ENCODE data around the gene FCHSD2. TPM values are rescaled to one million over a fixed set of nuclear protein-coding genes. Genes with fewer than 3 reads are reported as not detected.

The FCHSD2 gene
- total and polyA plus RNA-seq, 2 experiments from 2014 or later, result 9.1 to 19.8 TPM

- no peak overlapping the region for H3K4me2 ChIP-seq (ENCODE audit: unreplicated experiment)
- H3K9me3 ChIP-seq (ENCODE audit: low read depth), result no peaks in the 10 kb centered on the region
- H3F3A ChIP-seq (ENCODE audit: insufficient read depth), result no peaks in the 10 kb centered on the region
- no peak overlapping the region for H3K27ac ChIP-seq
- H3K27me3 ChIP-seq (replicated peaks; ENCODE audit: insufficient read depth), result no peaks in the 10 kb centered on the region
- TF ChIP-seq EZH2phosphoT487 (IDR thresholded peaks at IDR 0.05; ENCODE audit: insufficient read depth, low read depth) (no peak), EZH2 (IDR thresholded peaks at IDR 0.05; ENCODE audit: insufficient read depth, poor library complexity, severe bottlenecking) (no peak)
- H2AFZ ChIP-seq, result no peak overlapping the region
- H3K36me3 ChIP-seq (ENCODE audit: low read depth), result no peaks in the 10 kb centered on the region
- no peaks in the 10 kb centered on the region for H3K9me2 ChIP-seq (ENCODE audit: insufficient read depth)
- no peak for DNase-seq
- in situ Hi-C loops (cut with MboI), result no loop called here
- H3K9ac ChIP-seq, result no peak overlapping the region
- H3K79me2 ChIP-seq (ENCODE audit: insufficient read depth), result peaks cover 55% of the 10 kb centered on the region
- H3K4me3 ChIP-seq, result no peak overlapping the region
- H4K20me1 ChIP-seq (ENCODE audit: insufficient read depth), result peaks cover 16% of the 10 kb centered on the region
- WGBS, 2 experiments (ENCODE audit: low coverage in 1 of 2, low lambda C conversion rate in 2 of 2, missing lambda C conversion rate in 2 of 2), result 96 to 97% methylated on average over 1 of the region's 1 CpG
- H3K4me1 ChIP-seq (ENCODE audit: insufficient read depth), result no peaks in the 10 kb centered on the region
These were observed 82.2 kb downstream of the FCHSD2 start for GRCh38 chr11:73059915-73060314.

GRCh38 chr11:73058989-73059674 lies 83.0 kb downstream of the FCHSD2 start:
- H3K27ac ChIP-seq, result no peak overlapping the region
- H3K27me3 ChIP-seq (replicated peaks; ENCODE audit: insufficient read depth), result no peaks in the 10 kb centered on the region
- no peak overlapping the region for H3K4me3 ChIP-seq
- H3F3A ChIP-seq (ENCODE audit: insufficient read depth), result no peaks in the 10 kb centered on the region
- H3K79me2 ChIP-seq (ENCODE audit: insufficient read depth), result peaks cover 51% of the 10 kb centered on the region
- no peaks in the 10 kb centered on the region for H3K9me2 ChIP-seq (ENCODE audit: insufficient read depth)
- H4K20me1 ChIP-seq (ENCODE audit: insufficient read depth), result peaks cover 10% of the 10 kb centered on the region; the same call in 1 of the 2 replicates
- no peaks in the 10 kb centered on the region for H3K4me1 ChIP-seq (ENCODE audit: insufficient read depth)
- in situ Hi-C loops (cut with MboI), result no loop called here
- H3K36me3 ChIP-seq (ENCODE audit: low read depth), result no peaks in the 10 kb centered on the region
- 87 to 89% methylated on average over 4 of the region's 4 CpGs for WGBS, 2 experiments (ENCODE audit: low coverage in 1 of 2, low lambda C conversion rate in 2 of 2, missing lambda C conversion rate in 2 of 2)
- H3K9me3 ChIP-seq (ENCODE audit: low read depth), result no peaks in the 10 kb centered on the region
- no peak for DNase-seq
- H3K4me2 ChIP-seq (ENCODE audit: unreplicated experiment), result no peak overlapping the region
- TF ChIP-seq EZH2 (IDR thresholded peaks at IDR 0.05; ENCODE audit: insufficient read depth, poor library complexity, severe bottlenecking), result no peak
- no peak for TF ChIP-seq EZH2phosphoT487 (IDR thresholded peaks at IDR 0.05; ENCODE audit: insufficient read depth, low read depth)
- H2AFZ ChIP-seq, result no peak overlapping the region
- H3K9ac ChIP-seq, result no peak overlapping the region

- no peak for DNase-seq
- Histone ChIP-seq H3K27ac (no peak overlapping the region), H3K4me2 (ENCODE audit: unreplicated experiment) (no peak overlapping the region), H3K9ac (no peak overlapping the region), H2AFZ (no peak overlapping the region), H3K9me2 (ENCODE audit: insufficient read depth) (no peaks in the 10 kb centered on the region), H3K4me3 (no peak overlapping the region), H3K36me3 (ENCODE audit: low read depth) (no peaks in the 10 kb centered on the region), H3K79me2 (ENCODE audit: insufficient read depth) (peaks cover 43% of the 10 kb centered on the region), H3F3A (ENCODE audit: insufficient read depth) (no peaks in the 10 kb centered on the region), H4K20me1 (ENCODE audit: insufficient read depth) (peaks cover 9% of the 10 kb centered on the region; the same call in 1 of the 2 replicates), H3K27me3 (replicated peaks; ENCODE audit: insufficient read depth) (no peaks in the 10 kb centered on the region), H3K9me3 (ENCODE audit: low read depth) (no peaks in the 10 kb centered on the region), H3K4me1 (ENCODE audit: insufficient read depth) (no peaks in the 10 kb centered on the region)
- in situ Hi-C loops (cut with MboI), result no loop called here
- TF ChIP-seq EZH2phosphoT487 (IDR thresholded peaks at IDR 0.05; ENCODE audit: insufficient read depth, low read depth) (no peak), EZH2 (IDR thresholded peaks at IDR 0.05; ENCODE audit: insufficient read depth, poor library complexity, severe bottlenecking) (no peak)
- 82 to 84% methylated on average over 3 of the region's 3 CpGs for WGBS, 2 experiments (ENCODE audit: low coverage in 1 of 2, low lambda C conversion rate in 2 of 2, missing lambda C conversion rate in 2 of 2)
These were observed 86.3 kb downstream of the FCHSD2 start for GRCh38 chr11:73055655-73056354.

- 92 to 93% methylated on average over 5 of the region's 5 CpGs for WGBS, 2 experiments (ENCODE audit: low coverage in 1 of 2, low lambda C conversion rate in 2 of 2, missing lambda C conversion rate in 2 of 2)
- H3F3A ChIP-seq (ENCODE audit: insufficient read depth), result no peaks in the 10 kb centered on the region
- H3K4me1 ChIP-seq (ENCODE audit: insufficient read depth), result no peaks in the 10 kb centered on the region
- no peaks in the 10 kb centered on the region for H3K36me3 ChIP-seq (ENCODE audit: low read depth)
- H3K4me2 ChIP-seq (ENCODE audit: unreplicated experiment), result no peak overlapping the region
- H3K27ac ChIP-seq, result no peak overlapping the region
- H4K20me1 ChIP-seq (ENCODE audit: insufficient read depth), result peaks cover 5% of the 10 kb centered on the region; the same call in 1 of the 2 replicates
- in situ Hi-C loops (cut with MboI), result no loop called here
- no peak for TF ChIP-seq EZH2phosphoT487 (IDR thresholded peaks at IDR 0.05; ENCODE audit: insufficient read depth, low read depth)
- no peak for TF ChIP-seq EZH2 (IDR thresholded peaks at IDR 0.05; ENCODE audit: insufficient read depth, poor library complexity, severe bottlenecking)
- peaks cover 51% of the 10 kb centered on the region for H3K79me2 ChIP-seq (ENCODE audit: insufficient read depth)
- H3K9ac ChIP-seq, result no peak overlapping the region
- H3K9me3 ChIP-seq (ENCODE audit: low read depth), result no peaks in the 10 kb centered on the region
- H3K9me2 ChIP-seq (ENCODE audit: insufficient read depth), result no peaks in the 10 kb centered on the region
- no peak overlapping the region for H2AFZ ChIP-seq
- no peak overlapping the region for H3K4me3 ChIP-seq
- no peak for DNase-seq
- no peaks in the 10 kb centered on the region for H3K27me3 ChIP-seq (replicated peaks; ENCODE audit: insufficient read depth)
These were observed 87.1 kb downstream of the FCHSD2 start for GRCh38 chr11:73055002-73055401.

Data from GM23248 (cell line).